Activated CD8-positive, alpha-beta T cell treated with anti-CD3 and anti-CD28 coated beads for 36 hours (primary cell): Measurements from ENCODE around the gene PKHD1. TPM values are rescaled to one million over a fixed set of nuclear protein-coding genes. Genes with fewer than 3 reads are reported as not detected.
A peak's percentile ranks its signal among the peaks of the same experiment; 100 is the strongest.

Experiments
- ATAC-seq: fragments of 200-7000 bp; cut with Tn5 transposase; one replicate; pipeline ENCODE4 v1.10.0; 2021; ENCODE audit warnings: mild to moderate bottlenecking, moderate library complexity
- CTCF ChIA-PET: fragments of 350-600 bp; sonication (Branson Sonifier 250); formaldehyde crosslinking; loops from one replicate; lab custom pipeline; 2021; ENCODE audit warnings: antibody characterized with exemption; lab: Charles Lee
- POLR2A ChIA-PET: fragments of 350-600 bp; sonication (Branson Sonifier 250); formaldehyde crosslinking; loops from one replicate; lab custom pipeline; 2021; ENCODE audit warnings: antibody characterized with exemption; lab: Charles Lee
- DNase-seq: peaks from one replicate; pipeline ENCODE4 v3.0.0-alpha.2; 2020
- H3K27ac Mint-ChIP-seq: one replicate; pipeline ENCODE4 v1.8.0; 2021; ENCODE audit warnings: mild to moderate bottlenecking, mixed read lengths
- H3K27me3 Mint-ChIP-seq: one replicate; pipeline ENCODE4 v1.8.0; 2021; ENCODE audit warnings: mixed read lengths
- H3K36me3 Mint-ChIP-seq: one replicate; pipeline ENCODE4 v1.8.0; 2021; ENCODE audit warnings: low read depth, mixed read lengths
- H3K4me1 Mint-ChIP-seq: one replicate; pipeline ENCODE4 v1.8.0; 2021; ENCODE audit warnings: low read depth, mixed read lengths
- H3K4me3 Mint-ChIP-seq: one replicate; pipeline ENCODE4 v1.8.0; 2021; ENCODE audit warnings: mild to moderate bottlenecking, moderate library complexity, mixed read lengths
- H3K9me3 Mint-ChIP-seq: one replicate; pipeline ENCODE4 v1.8.0; 2021; ENCODE audit warnings: mixed read lengths
- intact Hi-C: fragments of 100-400 bp; cut with micrococcal nuclease; formaldehyde crosslinking; loops from one replicate; pipeline ENCODE4 v1.10.0; 2022
- total RNA-seq, 2 experiments: library from RNA; stranded (reverse); gene quantifications; one replicate each; pipeline ENCODE4 v1.2.3, GENCODE V29; 2021
- TF ChIP-seq, protein P1 (sequence below): fragments of 200-600 bp; IDR thresholded peaks from one replicate; pipeline ENCODE4 v1.8.0; 2022; ENCODE audit warnings: antibody characterized with exemption, mild to moderate bottlenecking

Gene PKHD1, protein sequence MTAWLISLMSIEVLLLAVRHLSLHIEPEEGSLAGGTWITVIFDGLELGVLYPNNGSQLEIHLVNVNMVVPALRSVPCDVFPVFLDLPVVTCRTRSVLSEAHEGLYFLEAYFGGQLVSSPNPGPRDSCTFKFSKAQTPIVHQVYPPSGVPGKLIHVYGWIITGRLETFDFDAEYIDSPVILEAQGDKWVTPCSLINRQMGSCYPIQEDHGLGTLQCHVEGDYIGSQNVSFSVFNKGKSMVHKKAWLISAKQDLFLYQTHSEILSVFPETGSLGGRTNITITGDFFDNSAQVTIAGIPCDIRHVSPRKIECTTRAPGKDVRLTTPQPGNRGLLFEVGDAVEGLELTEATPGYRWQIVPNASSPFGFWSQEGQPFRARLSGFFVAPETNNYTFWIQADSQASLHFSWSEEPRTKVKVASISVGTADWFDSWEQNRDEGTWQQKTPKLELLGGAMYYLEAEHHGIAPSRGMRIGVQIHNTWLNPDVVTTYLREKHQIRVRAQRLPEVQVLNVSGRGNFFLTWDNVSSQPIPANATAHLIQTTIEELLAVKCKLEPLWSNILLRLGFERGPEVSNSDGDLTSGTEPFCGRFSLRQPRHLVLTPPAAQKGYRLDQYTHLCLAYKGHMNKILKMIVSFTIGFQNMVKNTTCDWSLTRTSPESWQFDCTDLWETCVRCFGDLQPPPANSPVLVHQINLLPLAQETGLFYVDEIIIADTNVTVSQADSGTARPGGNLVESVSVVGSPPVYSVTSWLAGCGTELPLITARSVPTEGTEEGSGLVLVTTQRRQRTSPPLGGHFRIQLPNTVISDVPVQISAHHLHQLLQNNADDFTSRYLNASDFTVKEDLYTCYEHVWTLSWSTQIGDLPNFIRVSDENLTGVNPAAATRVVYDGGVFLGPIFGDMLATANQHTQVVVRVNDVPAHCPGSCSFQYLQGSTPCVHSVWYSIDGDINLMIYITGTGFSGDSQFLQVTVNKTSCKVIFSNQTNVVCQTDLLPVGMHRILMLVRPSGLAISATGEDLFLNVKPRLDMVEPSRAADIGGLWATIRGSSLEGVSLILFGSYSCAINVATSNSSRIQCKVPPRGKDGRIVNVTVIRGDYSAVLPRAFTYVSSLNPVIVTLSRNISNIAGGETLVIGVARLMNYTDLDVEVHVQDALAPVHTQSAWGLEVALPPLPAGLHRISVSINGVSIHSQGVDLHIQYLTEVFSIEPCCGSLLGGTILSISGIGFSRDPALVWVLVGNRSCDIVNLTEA (N-terminal part only)
- total RNA-seq: not detected

DNA sequence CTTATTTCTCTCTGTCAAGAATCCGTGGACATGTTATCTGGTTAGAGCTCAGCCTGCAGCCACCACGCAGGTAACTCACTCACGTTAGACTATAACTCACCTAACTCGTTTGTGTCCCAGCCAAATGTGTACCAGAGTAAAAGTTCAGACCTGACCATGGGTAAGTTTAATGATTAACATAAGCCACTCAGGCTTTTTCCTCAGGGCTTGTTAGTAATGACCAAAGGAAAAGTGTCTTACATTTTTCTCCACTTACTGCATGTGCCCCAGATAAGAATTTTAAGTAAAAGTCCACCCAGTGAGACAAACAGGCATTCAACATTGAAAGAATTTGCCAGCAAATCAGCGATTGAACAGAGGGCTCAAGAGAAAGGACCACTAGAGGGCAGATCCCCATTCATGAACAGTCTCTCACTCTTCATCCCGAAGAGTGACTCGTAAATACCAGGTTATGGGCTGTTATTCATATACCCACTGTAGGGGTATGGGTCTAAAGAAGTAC, at the start of gene PKHD1:
TSS of gene PKHD1 (minus strand) at position 116 of the 502 bp plus-strand sequence. CDS start 2,680 bp downstream, outside the sequence.
- Mint-ChIP-seq H3K4me3 (no peak within 1 kb of the TSS), H3K9me3 (no peaks in the 10 kb centered on the region), H3K27me3 (peaks cover 6% of the 10 kb centered on the region), H3K27ac (no peak within 1 kb of the TSS), H3K36me3 (no peaks in the 10 kb centered on the region), H3K4me1 (no peaks in the 10 kb centered on the region)
- CTCF ChIA-PET: interaction anchor here (2.2 kb wide), 1 partner anchor 11 kb away, joined by 5 read pairs; no protein-coding TSS in a partner anchor
- DNase-seq (no peak), ATAC-seq (peak; percentile 70)
- intact Hi-C loops: loop anchor here (5.0 kb wide), 1 partner anchor 145 kb away; no protein-coding TSS in a partner anchor
- TF ChIP-seq, protein P1, sequence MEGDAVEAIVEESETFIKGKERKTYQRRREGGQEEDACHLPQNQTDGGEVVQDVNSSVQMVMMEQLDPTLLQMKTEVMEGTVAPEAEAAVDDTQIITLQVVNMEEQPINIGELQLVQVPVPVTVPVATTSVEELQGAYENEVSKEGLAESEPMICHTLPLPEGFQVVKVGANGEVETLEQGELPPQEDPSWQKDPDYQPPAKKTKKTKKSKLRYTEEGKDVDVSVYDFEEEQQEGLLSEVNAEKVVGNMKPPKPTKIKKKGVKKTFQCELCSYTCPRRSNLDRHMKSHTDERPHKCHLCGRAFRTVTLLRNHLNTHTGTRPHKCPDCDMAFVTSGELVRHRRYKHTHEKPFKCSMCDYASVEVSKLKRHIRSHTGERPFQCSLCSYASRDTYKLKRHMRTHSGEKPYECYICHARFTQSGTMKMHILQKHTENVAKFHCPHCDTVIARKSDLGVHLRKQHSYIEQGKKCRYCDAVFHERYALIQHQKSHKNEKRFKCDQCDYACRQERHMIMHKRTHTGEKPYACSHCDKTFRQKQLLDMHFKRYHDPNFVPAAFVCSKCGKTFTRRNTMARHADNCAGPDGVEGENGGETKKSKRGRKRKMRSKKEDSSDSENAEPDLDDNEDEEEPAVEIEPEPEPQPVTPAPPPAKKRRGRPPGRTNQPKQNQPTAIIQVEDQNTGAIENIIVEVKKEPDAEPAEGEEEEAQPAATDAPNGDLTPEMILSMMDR: no peak
- POLR2A ChIA-PET: no interaction called here

DNA sequence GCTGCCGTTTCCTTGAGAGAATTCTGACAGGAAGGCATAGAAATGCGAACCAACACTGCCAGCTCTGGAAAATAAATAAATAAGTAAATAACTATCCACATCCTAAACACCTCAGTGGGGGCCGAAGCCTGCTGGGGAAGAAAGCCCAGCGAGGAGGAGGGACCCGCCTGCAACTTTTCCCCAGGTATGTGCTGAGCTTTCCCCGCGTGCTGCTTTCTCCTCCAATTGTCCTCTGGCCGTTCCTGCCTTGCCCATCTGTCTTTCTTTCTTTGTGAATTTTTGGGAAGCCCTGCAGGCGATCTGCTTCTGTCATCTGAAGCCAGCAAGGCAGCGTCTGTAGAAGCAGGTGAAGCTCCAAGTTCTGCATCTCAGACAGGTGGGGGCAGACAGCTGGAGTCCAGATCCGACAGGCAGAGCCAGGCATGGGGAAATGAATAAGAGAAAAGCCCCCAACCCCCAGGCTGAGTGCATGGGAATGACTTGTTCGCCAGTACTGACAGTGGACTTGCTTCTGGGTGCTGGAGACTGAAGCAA, 49.6 kb upstream of the PKHD1 start:
- Mint-ChIP-seq H3K36me3 (no peaks in the 10 kb centered on the region), H3K9me3 (no peaks in the 10 kb centered on the region), H3K27me3 (peaks cover 14% of the 10 kb centered on the region), H3K4me1 (peaks cover 4% of the 10 kb centered on the region), H3K4me3 (no peak overlapping the region), H3K27ac (no peak overlapping the region)
- ChIA-PET POLR2A (no interaction called here), CTCF (interaction anchor here (1.7 kb wide), 1 partner anchor 73 kb away, joined by 4 read pairs; no protein-coding TSS in a partner anchor)
- intact Hi-C loops: no loop called here
- TF ChIP-seq, protein P1: no peak
- ATAC-seq (no peak), DNase-seq (no peak)

DNA sequence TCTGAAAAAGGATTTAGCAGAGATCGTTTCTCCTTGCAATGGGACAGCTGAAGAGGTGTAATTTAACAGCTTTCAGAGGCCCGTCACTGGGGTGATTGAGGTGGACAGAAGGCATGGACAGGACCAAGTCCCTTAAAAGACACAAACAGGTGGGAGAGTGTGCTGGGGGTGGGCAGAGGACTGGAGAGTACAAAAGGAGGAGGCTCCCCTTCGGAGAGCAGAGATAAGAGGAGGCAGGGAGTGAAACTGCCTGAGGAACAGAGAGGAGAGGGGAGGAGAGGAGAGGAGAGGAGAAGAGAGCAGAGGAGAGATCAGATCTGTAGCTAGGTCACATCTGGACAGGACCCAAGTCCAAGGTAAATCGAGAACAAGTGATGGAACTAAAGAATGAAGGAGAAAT, 48.6 kb upstream of the PKHD1 start:
- Mint-ChIP-seq H3K27ac (no peak overlapping the region), H3K4me1 (peaks cover 4% of the 10 kb centered on the region), H3K36me3 (no peaks in the 10 kb centered on the region), H3K27me3 (peaks cover 14% of the 10 kb centered on the region), H3K9me3 (no peaks in the 10 kb centered on the region), H3K4me3 (no peak overlapping the region)
- ATAC-seq (no peak), DNase-seq (no peak)
- ChIA-PET POLR2A (no interaction called here), CTCF (interaction anchor here (1.0 to 1.7 kb wide), 3 partner anchors 11 to 72 kb away, joined by 3 to 4 read pairs (median 3); no protein-coding TSS in a partner anchor)
- TF ChIP-seq, protein P1: no peak
- intact Hi-C loops: no loop called here

DNA sequence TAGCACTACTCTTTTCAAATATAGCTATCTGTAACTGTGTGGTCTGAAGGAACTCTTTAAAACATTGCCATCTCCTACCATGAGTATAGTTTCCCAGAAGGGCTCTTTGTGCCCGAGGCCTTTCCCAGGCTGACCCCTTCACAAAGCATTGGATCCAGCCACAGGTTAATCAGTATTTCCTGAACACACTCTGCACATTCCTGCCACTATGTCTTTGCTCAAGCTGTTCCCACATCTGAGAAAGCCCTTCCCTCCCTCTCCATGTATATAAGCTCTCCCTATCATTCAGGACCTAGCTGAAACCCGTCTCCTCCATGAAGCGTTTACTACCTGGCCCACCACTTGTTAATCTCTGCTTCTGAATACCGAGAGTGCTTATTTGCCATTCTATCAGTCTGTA, 47.8 kb upstream of the PKHD1 start:
- Mint-ChIP-seq H3K27me3 (peaks cover 13% of the 10 kb centered on the region), H3K4me1 (peaks cover 4% of the 10 kb centered on the region), H3K36me3 (no peaks in the 10 kb centered on the region), H3K27ac (no peak overlapping the region), H3K4me3 (no peak overlapping the region), H3K9me3 (no peaks in the 10 kb centered on the region)
- intact Hi-C loops: no loop called here
- CTCF ChIA-PET: interaction anchor here (1.0 to 1.3 kb wide), 2 partner anchors 10 to 15 kb away, joined by 3 read pairs; no protein-coding TSS in a partner anchor
- POLR2A ChIA-PET: no interaction called here
- DNase-seq (no peak), ATAC-seq (no peak)
- TF ChIP-seq, protein P1: no peak
